SU-DHL-6 (cell line): ENCODE measurements around the gene KLK13.

Experiments used
- H2AFZ ChIP-seq: fragments of 200-600 bp; sonication (generic); 2 replicates; pipeline ENCODE4 v1.6.1; 2014; ENCODE audit warnings: low read depth, mild to moderate bottlenecking, moderate library complexity, mixed read lengths, antibody characterized with exemption, low read length; ENCODE audit not compliant: severe bottlenecking
- H3F3A ChIP-seq: fragments of 200-600 bp; shearing (Covaris generic); 2 replicates; pipeline ENCODE4 v1.6.0; 2016; ENCODE audit warnings: antibody characterized with exemption, mild to moderate bottlenecking; ENCODE audit not compliant: insufficient read depth
- H3K27ac ChIP-seq: fragments of 200-600 bp; sonication (generic); 2 replicates; pipeline ENCODE4 v1.5.1; 2016; ENCODE audit warnings: low read depth, mild to moderate bottlenecking, low read length, moderate library complexity, mixed read lengths
- H3K27me3 ChIP-seq: fragments of 200-600 bp; sonication (generic), shearing (Covaris generic); 2 replicates; pipeline ENCODE4 v1.6.0; 2014; ENCODE audit warnings: mild to moderate bottlenecking, low read length
- H3K36me3 ChIP-seq: fragments of 200-600 bp; sonication (generic); 2 replicates; pipeline ENCODE4 v1.6.1; 2014; ENCODE audit warnings: mild to moderate bottlenecking, low read length, mixed read lengths
- H3K4me2 ChIP-seq: fragments of 300-600, 200-600 bp; shearing (Covaris generic), sonication (generic); 2 replicates; pipeline ENCODE4 v1.6.0; 2014; ENCODE audit warnings: low read length, low read depth, mild to moderate bottlenecking; ENCODE audit not compliant: poor library complexity, severe bottlenecking
- H3K4me3 ChIP-seq: fragments of 200-600 bp; sonication (generic); 2 replicates; pipeline ENCODE4 v1.5.1; 2014; ENCODE audit warnings: antibody characterized with exemption, low read length, mild to moderate bottlenecking, mixed read lengths; ENCODE audit not compliant: insufficient read depth, poor library complexity, severe bottlenecking
- H3K79me2 ChIP-seq: fragments of 200-600 bp; sonication (generic); 2 replicates; pipeline ENCODE4 v1.6.1; 2014; ENCODE audit warnings: mild to moderate bottlenecking, low read length, moderate library complexity; ENCODE audit not compliant: insufficient read depth
- H3K9ac ChIP-seq: fragments of 200-600 bp; sonication (generic); 2 replicates; pipeline ENCODE4 v1.7.0; 2014; ENCODE audit warnings: mild to moderate bottlenecking, low read length
- H3K9me2 ChIP-seq: fragments of 200-600 bp; sonication (generic); replicated peaks from 2 replicates; pipeline ENCODE4 v1.6.1; 2014; ENCODE audit warnings: low read length; ENCODE audit not compliant: insufficient read depth
- H3K9me3 ChIP-seq: fragments of 200-600 bp; sonication (generic); 2 replicates; pipeline ENCODE4 v1.6.1; 2014; ENCODE audit warnings: low read length, mixed read lengths; ENCODE audit not compliant: insufficient read depth
- H4K20me1 ChIP-seq: fragments of 200-600 bp; sonication (generic); 2 replicates; pipeline ENCODE4 v1.6.1; 2014; ENCODE audit warnings: low read depth, mild to moderate bottlenecking, antibody characterized with exemption, low read length, moderate library complexity, mixed read lengths
- CTCF ChIP-seq: fragments of 200-600 bp; sonication (generic); IDR thresholded peaks from one replicate; pipeline ENCODE4 v1.5.1; 2017; ENCODE audit warnings: antibody characterized with exemption, mild to moderate bottlenecking, low read length, moderate library complexity; ENCODE audit not compliant: insufficient read depth, poor library complexity, severe bottlenecking
- EZH2phosphoT487 ChIP-seq: fragments of 200-600 bp; sonication (generic), shearing (Covaris generic); conservative IDR thresholded peaks from 2 replicates; pipeline ENCODE4 v1.6.1; 2018; ENCODE audit warnings: mild to moderate bottlenecking, antibody characterized with exemption, low read length, moderate library complexity, mixed read lengths

Gene KLK13

GRCh38 chr19:51090471-51090870 lies 25.6 kb upstream of the KLK13 start:
- no peak overlapping the region for H2AFZ ChIP-seq
- no peaks in the 10 kb centered on the region for H3F3A ChIP-seq
- H3K4me3 ChIP-seq = no peak overlapping the region
- H3K4me2 ChIP-seq = no peak overlapping the region
- no peaks in the 10 kb centered on the region for H3K79me2 ChIP-seq
- no peak overlapping the region for H3K27ac ChIP-seq
- no peaks in the 10 kb centered on the region for H3K9me2 ChIP-seq
- H3K27me3 ChIP-seq = no peaks in the 10 kb centered on the region
- H3K9ac ChIP-seq = no peak overlapping the region
- peaks cover 2% of the 10 kb centered on the region; the same call in 1 of the 2 replicates for H4K20me1 ChIP-seq
- H3K36me3 ChIP-seq = no peaks in the 10 kb centered on the region
- no peak for TF ChIP-seq EZH2phosphoT487
- TF ChIP-seq CTCF = no peak
- H3K9me3 ChIP-seq = no peaks in the 10 kb centered on the region

- peaks cover 2% of the 10 kb centered on the region; the same call in 1 of the 2 replicates for H4K20me1 ChIP-seq
- H3K4me3 ChIP-seq = no peak overlapping the region
- H2AFZ ChIP-seq = no peak overlapping the region
- H3K9me3 ChIP-seq = no peaks in the 10 kb centered on the region
- no peaks in the 10 kb centered on the region for H3K27me3 ChIP-seq
- H3F3A ChIP-seq = no peaks in the 10 kb centered on the region
- no peak overlapping the region for H3K4me2 ChIP-seq
- H3K36me3 ChIP-seq = no peaks in the 10 kb centered on the region
- H3K27ac ChIP-seq = no peak overlapping the region
- no peak overlapping the region for H3K9ac ChIP-seq
- TF ChIP-seq CTCF = no peak
- TF ChIP-seq EZH2phosphoT487 = no peak
- H3K79me2 ChIP-seq = no peaks in the 10 kb centered on the region
- no peaks in the 10 kb centered on the region for H3K9me2 ChIP-seq
Observed at GRCh38 chr19:51089786-51090185, 24.9 kb upstream of the KLK13 start.

GRCh38 chr19:51086153-51086850 lies 21.4 kb upstream of the KLK13 start:
- Histone ChIP-seq H3K4me2 (no peak overlapping the region), H3K27me3 (no peaks in the 10 kb centered on the region), H3K79me2 (no peaks in the 10 kb centered on the region), H2AFZ (no peak overlapping the region), H3K9me2 (no peaks in the 10 kb centered on the region), H3K9me3 (no peaks in the 10 kb centered on the region), H3K9ac (no peak overlapping the region), H3K36me3 (no peaks in the 10 kb centered on the region), H3K4me3 (no peak overlapping the region), H4K20me1 (no peaks in the 10 kb centered on the region), H3F3A (no peaks in the 10 kb centered on the region), H3K27ac (no peak overlapping the region)
- no peak for TF ChIP-seq CTCF
